ENCODE measurements around the gene CREG1. TPM values are rescaled to one million over a fixed set of nuclear protein-coding genes. Genes with fewer than 3 reads are reported as not detected.

Gene CREG1
- total RNA-seq, 4 donors from 2014 or later = 154 to 191 (median 164) TPM

GRCh38 chr1:167565922-167566321 lies 12.4 kb upstream of the CREG1 start:
- Histone ChIP-seq H3K9me3 (no peaks in the 10 kb centered on the region), H3K4me1 (peaks cover 0 to 2% (median 0%) of the 10 kb centered on the region in 4 donors), H3K27me3 (no peaks in the 10 kb centered on the region), H3K36me3 (no peaks in the 10 kb centered on the region), H3K27ac (no peak overlapping the region), H3K4me3 (no peak overlapping the region)
- DNase-seq (ENCODE audit: low spot score in 2 of 2) = no peak
- WGBS, 2 donors = 80 to 84% methylated on average over 5 of the region's 5 CpGs
- no peak for TF ChIP-seq EP300 (IDR thresholded peaks at IDR 0.05)
- TF ChIP-seq POLR2A (IDR thresholded peaks at IDR 0.05) = no peak
- no peak for TF ChIP-seq CTCF (IDR thresholded peaks at IDR 0.05)

- Histone ChIP-seq H3K27ac (no peak overlapping the region), H3K36me3 (no peaks in the 10 kb centered on the region), H3K9me3 (no peaks in the 10 kb centered on the region), H3K4me1 (peaks cover 0 to 2% (median 0%) of the 10 kb centered on the region in 4 donors), H3K27me3 (no peaks in the 10 kb centered on the region), H3K4me3 (no peak overlapping the region)
- DNase-seq (ENCODE audit: low spot score in 2 of 2) = no peak
- 77 to 87% methylated on average over 5 of the region's 5 CpGs for WGBS, 2 donors
- no peak for TF ChIP-seq EP300 (IDR thresholded peaks at IDR 0.05)
- TF ChIP-seq CTCF (IDR thresholded peaks at IDR 0.05) = no peak
- no peak for TF ChIP-seq POLR2A (IDR thresholded peaks at IDR 0.05)
These were observed 11.2 kb upstream of the CREG1 start for GRCh38 chr1:167564612-167565270.

- peak in 1 of 2 donors; percentile 33 for DNase-seq (ENCODE audit: low spot score in 2 of 2)
- peak overlapping the region in 1 of 4 donors; percentile 44 for H3K27ac ChIP-seq
- WGBS, 2 donors = 60 to 68% methylated on average over 6 to 7 of the region's 7 CpGs
- peaks cover 0 to 2% (median 0%) of the 10 kb centered on the region in 4 donors for H3K4me1 ChIP-seq
- H3K9me3 ChIP-seq = no peaks in the 10 kb centered on the region
- H3K27me3 ChIP-seq = no peaks in the 10 kb centered on the region
- TF ChIP-seq POLR2A (IDR thresholded peaks at IDR 0.05) = no peak
- peak in 1 of 2 donors; percentile 81 for TF ChIP-seq EP300 (IDR thresholded peaks at IDR 0.05)
- TF ChIP-seq CTCF (IDR thresholded peaks at IDR 0.05) = no peak
- H3K36me3 ChIP-seq = no peaks in the 10 kb centered on the region
- no peak overlapping the region for H3K4me3 ChIP-seq
These were observed 10.2 kb upstream of the CREG1 start for GRCh38 chr1:167563579-167564246.

- no peak for DNase-seq (ENCODE audit: low spot score in 2 of 2)
- peak overlapping the region in 1 of 4 donors; percentile 15 for H3K27ac ChIP-seq
- H3K4me1 ChIP-seq = peaks cover 0 to 2% (median 0%) of the 10 kb centered on the region in 4 donors
- no peaks in the 10 kb centered on the region for H3K9me3 ChIP-seq
- no peak overlapping the region for H3K4me3 ChIP-seq
- 68 to 84% methylated on average over 1 of the region's 1 CpG for WGBS, 2 donors
- H3K27me3 ChIP-seq = no peaks in the 10 kb centered on the region
- TF ChIP-seq EP300 (IDR thresholded peaks at IDR 0.05) = no peak
- no peak for TF ChIP-seq CTCF (IDR thresholded peaks at IDR 0.05)
- no peak for TF ChIP-seq POLR2A (IDR thresholded peaks at IDR 0.05)
- no peaks in the 10 kb centered on the region for H3K36me3 ChIP-seq
These were observed 9.1 kb upstream of the CREG1 start for GRCh38 chr1:167562702-167563101.

- Histone ChIP-seq H3K9me3 (no peaks in the 10 kb centered on the region), H3K4me3 (no peak overlapping the region), H3K27ac (no peak overlapping the region), H3K27me3 (no peaks in the 10 kb centered on the region), H3K4me1 (peaks cover 0 to 2% (median 0%) of the 10 kb centered on the region in 4 donors), H3K36me3 (no peaks in the 10 kb centered on the region)
- no peak for DNase-seq (ENCODE audit: low spot score in 2 of 2)
- 83 to 91% methylated on average over 6 of the region's 6 CpGs for WGBS, 2 donors
- TF ChIP-seq EP300 (IDR thresholded peaks at IDR 0.05) (no peak), POLR2A (IDR thresholded peaks at IDR 0.05) (no peak), CTCF (IDR thresholded peaks at IDR 0.05) (no peak)
These were observed 8.2 kb upstream of the CREG1 start for GRCh38 chr1:167561753-167562152.
